Esophagus (tissue), 2 donors: ENCODE results near the gene GNAT3. TPM values are rescaled to one million over a fixed set of nuclear protein-coding genes. Genes with fewer than 3 reads are reported as not detected.

Source experiments
- H3K27ac ChIP-seq, 2 donors: one replicate each; pipeline ENCODE4 v1.5.1; 2013; ENCODE audit warnings: low read depth in 2 of 2, mild to moderate bottlenecking in 2 of 2, inconsistent platforms in 1 of 2, low read length in 1 of 2, moderate library complexity in 1 of 2
- H3K27me3 ChIP-seq, 2 donors: one replicate each; pipeline ENCODE4 v1.6.1; 2013; ENCODE audit warnings: low read length in 2 of 2, control low read depth in 1 of 2, mild to moderate bottlenecking in 1 of 2; ENCODE audit not compliant: insufficient read depth in 2 of 2, control insufficient read depth in 1 of 2
- H3K36me3 ChIP-seq, 2 donors: one replicate each; pipeline ENCODE4 v1.6.1; 2013; ENCODE audit warnings: low read length in 1 of 2; ENCODE audit not compliant: control insufficient read depth in 2 of 2, insufficient read depth in 2 of 2
- H3K4me1 ChIP-seq, 2 donors: one replicate each; pipeline ENCODE4 v1.6.1; 2013; ENCODE audit warnings: low read length in 1 of 2; ENCODE audit not compliant: control insufficient read depth in 2 of 2, insufficient read depth in 2 of 2
- H3K4me3 ChIP-seq, 2 donors: one replicate each; pipeline ENCODE4 v1.5.1; 2013; ENCODE audit warnings: low read length in 2 of 2, mild to moderate bottlenecking in 2 of 2, low read depth in 1 of 2, moderate library complexity in 1 of 2
- H3K9me3 ChIP-seq, 2 donors: one replicate each; pipeline ENCODE4 v1.6.1; 2013; ENCODE audit warnings: mild to moderate bottlenecking in 2 of 2, low read depth in 1 of 2, low read length in 1 of 2, moderate library complexity in 1 of 2; ENCODE audit not compliant: control insufficient read depth in 2 of 2, insufficient read depth in 1 of 2
- WGBS, 2 donors: extraction: QIAGEN DNeasy Blood & Tissue Kit; methylation state at CpG; one replicate each; pipeline ENCODE4 v1.1.7; 2013; 5-methylcytosine and 5-hydroxymethylcytosine counted together
- polyA plus RNA-seq, 2 donors: library from polyadenylated mRNA; stranded (reverse); fragments of 200-250 nt; gene quantifications; one replicate each; pipeline ENCODE4 v1.2.3, GENCODE V29; 2013
- donor health status: healthy with polysubstance abuse.
- donor health status: Bipolar disorder and iron deficiency.

GNAT3 gene
- polyA plus RNA-seq, 2 donors = not detected

- Histone ChIP-seq H3K27ac (no peak overlapping the region), H3K9me3 (no peaks in the 10 kb centered on the region)
- WGBS, 2 donors = 85 to 90% methylated on average over 3 of the region's 3 CpGs
These were observed 1.8 kb downstream of the GNAT3 start for GRCh38 chr7:80510021-80510420.

DNA sequence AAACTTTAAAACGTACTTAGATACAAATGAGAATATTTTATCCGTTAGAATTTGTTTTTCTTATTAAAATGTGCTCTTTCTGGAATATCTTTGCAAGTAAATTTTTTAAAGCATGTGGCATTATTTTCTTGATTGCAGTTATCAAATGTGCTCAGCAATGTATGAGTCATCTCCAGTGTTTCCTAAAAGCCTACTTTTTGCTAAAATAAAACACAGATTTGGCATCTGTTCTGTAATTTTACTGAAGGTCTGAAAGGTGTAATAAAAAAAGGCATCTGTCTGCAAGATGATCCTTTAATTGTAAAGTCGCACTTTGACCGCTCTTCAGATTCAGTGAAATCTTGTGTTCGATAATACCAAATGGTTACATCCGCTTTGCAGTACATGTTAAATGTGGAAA lies 3.4 kb downstream of the GNAT3 start:
- H3K27ac ChIP-seq = no peak overlapping the region
- H3K27me3 ChIP-seq = no peaks in the 10 kb centered on the region
- no peaks in the 10 kb centered on the region for H3K36me3 ChIP-seq
- no peaks in the 10 kb centered on the region for H3K9me3 ChIP-seq
- 90 to 92% methylated on average over 6 of the region's 6 CpGs for WGBS, 2 donors
- no peak overlapping the region for H3K4me3 ChIP-seq
- H3K4me1 ChIP-seq = no peaks in the 10 kb centered on the region

More at GRCh38 chr7:80510021-80510420, 1.8 kb downstream of the GNAT3 start:
- no peak overlapping the region for H3K4me3 ChIP-seq
- no peaks in the 10 kb centered on the region for H3K36me3 ChIP-seq
- H3K27me3 ChIP-seq = no peaks in the 10 kb centered on the region
- no peaks in the 10 kb centered on the region for H3K4me1 ChIP-seq

DNA sequence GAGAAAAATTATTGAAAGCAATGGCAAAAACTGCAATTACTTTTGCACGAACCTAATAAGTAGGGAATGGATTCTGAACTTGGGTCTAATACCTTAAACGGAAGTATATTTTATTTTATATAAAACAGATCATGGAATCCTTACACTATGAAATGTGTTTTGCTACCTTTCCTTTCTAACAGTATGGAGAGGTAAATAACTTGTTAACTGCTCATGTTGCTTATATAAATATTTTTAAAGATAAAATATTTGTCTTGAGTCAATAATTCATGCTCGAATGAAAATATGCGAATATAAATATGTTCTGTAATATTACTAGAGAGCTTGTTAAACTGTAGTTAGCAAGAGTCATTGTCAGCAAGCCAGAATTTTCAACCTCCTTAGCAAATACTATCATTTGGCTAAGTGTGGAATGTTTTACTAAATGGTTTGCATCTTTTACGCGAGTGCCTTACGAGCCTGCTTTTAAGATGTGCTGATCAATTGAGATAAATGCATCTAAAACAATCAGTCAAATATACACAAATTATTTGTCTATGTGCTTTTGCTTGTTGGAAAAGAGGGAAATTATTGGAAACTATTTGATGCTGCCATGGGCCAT lies 5.9 kb downstream of the GNAT3 start:
- Histone ChIP-seq H3K4me3 (no peak overlapping the region), H3K9me3 (no peaks in the 10 kb centered on the region), H3K4me1 (no peaks in the 10 kb centered on the region), H3K27ac (no peak overlapping the region), H3K36me3 (no peaks in the 10 kb centered on the region), H3K27me3 (no peaks in the 10 kb centered on the region)
- WGBS, 2 donors = 77 to 81% methylated on average over 7 of the region's 7 CpGs

- Histone ChIP-seq H3K36me3 (no peaks in the 10 kb centered on the region), H3K4me3 (no peak overlapping the region), H3K27me3 (no peaks in the 10 kb centered on the region), H3K9me3 (no peaks in the 10 kb centered on the region), H3K27ac (no peak overlapping the region), H3K4me1 (no peaks in the 10 kb centered on the region)
- 96 to 97% methylated on average over 1 of the region's 1 CpG for WGBS, 2 donors
These were observed 11.5 kb downstream of the GNAT3 start for GRCh38 chr7:80500325-80500724.

GRCh38 chr7:80499350-80499953 lies 12.4 kb downstream of the GNAT3 start:
- Histone ChIP-seq H3K4me1 (no peaks in the 10 kb centered on the region), H3K27me3 (no peaks in the 10 kb centered on the region), H3K4me3 (no peak overlapping the region), H3K27ac (no peak overlapping the region), H3K9me3 (no peaks in the 10 kb centered on the region), H3K36me3 (no peaks in the 10 kb centered on the region)
- 39 to 59% methylated on average over 1 of the region's 1 CpG for WGBS, 2 donors

DNA sequence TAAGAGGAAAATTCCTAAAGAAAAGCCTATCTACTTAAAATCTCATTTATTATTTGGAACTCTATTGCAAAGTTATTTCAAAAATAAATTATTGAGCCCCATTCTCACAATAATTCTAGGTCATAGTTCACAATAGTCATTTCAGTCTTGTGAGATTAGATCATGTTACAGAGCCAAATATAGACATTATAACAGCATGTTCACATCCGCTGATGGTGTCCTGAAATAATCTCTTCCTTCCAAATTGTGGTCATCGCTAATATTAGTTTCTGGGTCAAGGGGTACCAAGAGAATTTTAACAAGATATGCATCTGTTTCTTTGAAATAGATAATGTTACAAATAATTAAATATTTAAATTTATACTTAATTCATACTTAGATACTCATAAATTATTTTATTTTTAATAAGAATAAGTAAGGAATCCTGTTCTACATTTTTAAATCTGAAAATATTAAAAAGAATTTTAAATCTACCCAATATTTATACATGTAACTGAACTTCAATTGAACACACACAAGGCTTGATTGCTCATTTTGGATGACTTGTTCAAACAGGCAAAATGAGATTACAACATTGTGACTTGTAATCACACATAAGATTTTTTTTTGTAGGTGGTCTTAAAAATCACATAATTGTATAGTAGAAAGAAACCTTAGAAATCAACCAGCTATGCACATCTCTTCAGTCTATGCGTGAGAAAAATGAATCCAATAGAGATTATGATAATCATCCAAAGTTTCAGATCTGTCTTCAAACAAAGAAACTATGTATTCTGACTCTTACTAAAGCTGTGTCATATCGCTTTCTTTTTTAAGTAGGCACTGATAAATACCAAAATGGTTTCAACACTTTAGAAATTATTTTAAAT lies 13.1 kb downstream of the GNAT3 start:
- Histone ChIP-seq H3K27me3 (no peaks in the 10 kb centered on the region), H3K9me3 (no peaks in the 10 kb centered on the region), H3K36me3 (no peaks in the 10 kb centered on the region), H3K4me3 (no peak overlapping the region), H3K27ac (no peak overlapping the region), H3K4me1 (no peaks in the 10 kb centered on the region)
- 52 to 53% methylated on average over 4 of the region's 4 CpGs for whole genome bisulfite sequencing, 2 donors

GRCh38 chr7:80496586-80496985 lies 15.3 kb downstream of the GNAT3 start:
- Histone ChIP-seq H3K4me3 (no peak overlapping the region), H3K9me3 (no peaks in the 10 kb centered on the region), H3K27me3 (no peaks in the 10 kb centered on the region), H3K36me3 (no peaks in the 10 kb centered on the region), H3K27ac (no peak overlapping the region), H3K4me1 (no peaks in the 10 kb centered on the region)
- WGBS, 2 donors = 62 to 65% methylated on average over 3 of the region's 3 CpGs

GRCh38 chr7:80493121-80493849 lies 18.6 kb downstream of the GNAT3 start:
- Histone ChIP-seq H3K4me1 (no peaks in the 10 kb centered on the region), H3K4me3 (no peak overlapping the region), H3K36me3 (no peaks in the 10 kb centered on the region), H3K9me3 (no peaks in the 10 kb centered on the region), H3K27ac (no peak overlapping the region), H3K27me3 (no peaks in the 10 kb centered on the region)
- WGBS, 2 donors = 94 to 99% methylated on average over 1 of the region's 1 CpG

- WGBS, 2 donors = 85 to 90% methylated on average over 4 of the region's 4 CpGs
- Histone ChIP-seq H3K27me3 (no peaks in the 10 kb centered on the region), H3K27ac (no peak overlapping the region), H3K4me1 (no peaks in the 10 kb centered on the region), H3K4me3 (no peak overlapping the region), H3K9me3 (no peaks in the 10 kb centered on the region), H3K36me3 (no peaks in the 10 kb centered on the region)
These were observed 20.4 kb downstream of the GNAT3 start for GRCh38 chr7:80491462-80491861.
